Posterior vena cava (tissue), 2 donors: ENCODE measurements around the gene HMGN5. TPM values are rescaled to one million over a fixed set of nuclear protein-coding genes. Genes with fewer than 3 reads are reported as not detected.

Experiments
- DNase-seq: peaks from one replicate; pipeline ENCODE4 v3.0.0-alpha.2; 2020; ENCODE audit warnings: low spot score
- intact Hi-C, 2 donors: fragments of 100-400 bp; cut with DNase I; formaldehyde crosslinking; loops; one replicate each; pipeline versions ENCODE4 v1.14.1 to v1.14.2; 2022 to 2023
- total RNA-seq, 2 donors: library from RNA; stranded (reverse); fragmentation: NEBNext Ultra II Directional; extraction: Animal tissue kit (Norgen Biotek cat#: 25700); gene quantifications; one replicate each; pipeline ENCODE4 v1.2.1, GENCODE V29; 2021
- donor health status: DM: yes; HTN: yes; CAD: no.
- donor health status: DM: yes; HTN: yes; CAD: no.

The HMGN5 gene
- total RNA-seq, 2 donors from 2014 or later = 7.9 to 8.4 TPM

- peak; percentile 96 for DNase-seq
- intact Hi-C loops = no loop called here
These were observed 80.0 kb downstream of the HMGN5 start for GRCh38 chrX:81121513-81122363.

DNA sequence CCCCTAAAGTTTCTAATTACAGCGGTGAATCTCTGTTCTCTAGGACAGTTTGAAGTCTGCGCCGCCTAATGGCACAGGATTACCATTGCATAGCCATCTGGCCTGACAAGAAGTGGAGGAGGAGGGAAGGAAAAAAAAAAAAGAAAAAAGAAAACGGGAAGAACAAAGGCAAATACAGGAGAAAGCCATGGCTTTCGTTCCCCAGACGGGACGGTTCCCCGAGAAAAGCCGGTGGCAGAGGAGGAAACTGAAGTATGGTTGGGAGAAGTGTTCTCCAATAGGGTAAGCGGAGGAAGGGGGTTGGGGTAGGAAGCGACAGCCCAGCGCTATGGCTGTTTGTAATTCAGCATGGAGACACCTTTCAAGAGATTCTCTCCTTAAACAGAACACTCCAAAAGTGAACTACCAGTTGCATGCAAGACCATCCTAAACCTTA, 80.8 kb downstream of the HMGN5 start:
- no peak for DNase-seq
- intact Hi-C loops = no loop called here

DNA sequence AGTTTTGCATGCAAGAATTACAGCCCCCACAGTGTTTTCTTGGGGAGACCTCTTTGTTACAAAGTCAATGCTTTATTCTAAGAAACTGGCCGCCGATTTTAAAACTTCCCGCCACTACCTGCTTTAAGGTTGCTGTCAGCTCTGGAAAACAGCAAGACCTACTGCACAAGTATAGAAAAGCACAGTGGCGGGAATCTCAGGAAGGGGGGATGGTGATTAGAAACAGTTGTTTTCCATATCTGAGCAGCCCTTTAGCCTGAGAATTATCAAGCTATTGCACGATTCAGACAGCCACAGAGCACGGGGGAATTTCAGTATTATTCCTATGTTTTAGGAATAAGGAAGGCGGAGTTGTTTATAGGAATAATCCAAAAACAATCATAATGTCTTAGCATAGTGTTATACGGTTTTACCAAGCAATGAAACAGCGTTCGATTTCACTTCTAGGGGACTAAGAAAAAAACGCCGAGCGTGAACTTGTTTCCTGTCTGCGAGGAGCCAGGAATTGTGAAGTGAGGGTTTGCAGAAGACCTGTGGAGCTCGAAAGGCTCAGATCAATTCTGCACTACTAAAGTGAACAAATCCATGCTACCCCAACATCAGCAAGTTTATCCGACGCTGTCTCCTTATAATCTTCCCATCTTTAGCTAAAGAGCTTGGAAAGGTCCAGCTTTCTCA, 81.3 kb downstream of the HMGN5 start:
- intact Hi-C loops = no loop called here
- no peak for DNase-seq

DNA sequence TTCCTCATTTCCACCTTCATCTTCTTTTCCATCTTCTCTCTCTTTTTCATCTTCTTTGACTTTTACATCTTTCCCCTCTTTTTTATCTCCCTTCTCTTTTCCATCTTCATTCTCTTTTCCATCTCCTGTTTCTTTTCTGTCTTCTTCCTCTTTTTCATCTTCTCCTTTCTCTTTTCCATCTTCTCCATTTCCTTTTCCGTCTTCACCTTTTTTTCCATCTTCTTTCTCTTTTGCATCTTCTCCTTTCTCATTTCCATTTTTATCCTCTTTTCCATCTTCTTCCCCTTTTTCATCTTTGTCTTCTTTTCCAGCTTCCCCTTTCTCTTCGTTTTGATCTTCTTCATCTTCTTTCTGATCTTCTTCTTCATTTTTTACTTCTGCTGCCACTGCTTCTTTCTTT, 87.0 kb downstream of the HMGN5 start:
- intact Hi-C loops = no loop called here
- DNase-seq = no peak

GRCh38 chrX:81110286-81110685, 91.4 kb downstream of the HMGN5 start:
- intact Hi-C loops = no loop called here

DNA sequence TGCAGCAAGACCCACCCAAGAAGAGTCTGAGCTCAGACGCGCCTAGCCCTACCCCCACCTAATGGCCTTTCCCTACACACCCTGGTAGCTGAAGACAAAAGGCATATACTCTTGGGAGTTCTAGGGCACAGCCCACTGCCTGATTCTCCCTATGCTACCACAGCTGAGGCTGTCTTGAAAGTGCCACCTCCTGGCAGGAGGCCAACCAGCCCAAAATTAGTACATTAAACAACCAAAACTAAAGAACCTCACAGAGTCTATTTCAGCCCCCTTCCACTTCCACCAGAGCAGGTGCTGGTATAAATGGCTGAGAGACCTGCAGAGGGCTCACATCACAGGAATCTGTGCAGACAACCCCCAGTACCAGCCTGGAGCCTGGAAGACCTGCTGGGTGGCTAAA, 119.1 kb downstream of the HMGN5 start:
- intact Hi-C loops = no loop called here

More at GRCh38 chrX:81110286-81110685, 91.4 kb downstream of the HMGN5 start:
- no peak for DNase-seq

More for the DNA sequence above, 119.1 kb downstream of the HMGN5 start:
- DNase-seq = peak; percentile 52

Other genes with a start within 250 kb of the HMGN5 start
- 100 to 1,000 TPM; 170 to 227 TPM for gene SH3BGRL, start 189 bp upstream of the HMGN5 start, total RNA-seq